PC-3 (cell line): ENCODE results near the gene SNX19.

Experiments used
- CTCF ChIP-seq: fragments of 300-600 bp; sonication (generic); conservative IDR thresholded peaks from 2 replicates; pipeline ENCODE4 v1.5.1; 2017; ENCODE audit warnings: antibody characterized with exemption, low read depth, mild to moderate bottlenecking, low read length
- EZH2 ChIP-seq: fragments of 300-600 bp; sonication (generic); IDR thresholded peaks from one replicate; pipeline ENCODE4 v1.6.1; 2017; ENCODE audit warnings: antibody characterized with exemption, mild to moderate bottlenecking, low read length; ENCODE audit not compliant: unreplicated experiment

- TF ChIP-seq CTCF: no peak
- TF ChIP-seq EZH2: no peak
These were observed 65.9 kb downstream of the SNX19 start for GRCh38 chr11:130850185-130850944.
